HG03097 (cell line): ENCODE results near the gene RAB42.
A peak's percentile ranks its signal among the peaks of the same experiment; 100 is the strongest.
"Not testable (repeated sequence)": the region's sequence is repeated elsewhere in the genome, so short reads cannot be mapped to it uniquely, and the experiment has no call there.

Experiments used
- ATAC-seq: cut with Tn5 transposase; IDR thresholded peaks from one replicate; pipeline ENCODE4 v1.9.1; 2021; ENCODE audit not compliant: unreplicated experiment, low FRiP score

RAB42 gene

DNA sequence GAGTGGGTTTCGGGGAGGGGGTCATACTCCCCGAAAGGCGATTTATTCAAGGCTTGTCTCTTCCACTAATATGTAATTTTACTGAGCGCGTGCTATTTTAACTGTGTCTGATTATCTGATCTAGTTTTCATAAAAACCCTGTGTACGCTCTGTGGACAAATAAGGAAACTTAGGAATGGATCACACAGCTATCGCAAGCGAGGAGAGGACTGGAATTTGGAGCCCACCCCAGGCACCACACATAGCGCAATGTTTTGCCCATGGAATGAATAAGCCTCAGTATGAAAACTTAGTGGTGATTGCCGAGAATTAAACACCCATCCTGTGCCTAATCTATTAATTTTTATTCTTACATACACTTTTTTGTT is 9.8 kb upstream of the RAB42 start:
- no peak for ATAC-seq

DNA sequence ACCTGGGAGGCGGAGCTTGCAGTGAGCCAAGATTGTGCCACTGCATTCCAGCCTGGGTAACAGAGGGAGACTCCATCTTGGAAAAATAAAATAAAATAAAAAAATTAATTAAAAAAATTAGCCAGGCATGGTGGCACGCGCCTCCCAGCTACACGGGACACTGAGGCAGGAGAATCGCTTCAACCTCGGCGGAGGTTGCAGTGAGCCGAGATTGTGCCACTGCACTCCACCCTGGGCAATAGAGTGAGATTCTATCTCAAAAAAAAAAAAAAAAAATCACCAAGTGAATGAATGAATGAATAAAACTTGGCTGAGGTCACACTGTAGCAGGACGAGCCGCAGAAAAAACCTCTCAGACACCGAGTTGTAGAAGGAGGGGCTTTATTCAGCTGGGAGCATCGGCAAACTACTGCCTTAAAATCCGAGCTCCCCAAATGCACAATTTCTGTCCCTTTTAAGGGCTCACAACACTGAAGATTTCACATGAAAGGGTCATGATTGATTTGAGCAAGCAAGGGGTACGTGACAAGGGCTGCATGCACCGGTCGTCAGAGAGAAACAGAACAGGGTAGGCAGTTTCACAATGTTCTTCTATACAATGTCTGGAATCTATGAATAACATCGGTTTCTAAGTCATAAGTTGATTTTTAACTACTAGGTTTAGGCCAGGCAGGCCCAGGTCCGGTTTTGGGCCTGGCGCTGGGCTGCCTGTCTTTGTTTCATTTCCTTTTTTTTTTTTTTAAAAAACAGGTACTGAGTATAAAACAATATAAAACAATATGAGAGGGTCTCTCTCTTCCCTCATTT is 5.3 kb upstream of the RAB42 start:
- ATAC-seq, result not testable (repeated sequence)

- no peak for ATAC-seq
These were observed 431 bp downstream of the RAB42 start for GRCh38 chr1:28592321-28593071.

GRCh38 chr1:28593988-28594356 is 1.9 kb downstream of the RAB42 start:
- ATAC-seq, result not testable (repeated sequence)

- not testable (repeated sequence) for ATAC-seq
These were observed 2.8 kb downstream of the RAB42 start for GRCh38 chr1:28594686-28595411.

DNA sequence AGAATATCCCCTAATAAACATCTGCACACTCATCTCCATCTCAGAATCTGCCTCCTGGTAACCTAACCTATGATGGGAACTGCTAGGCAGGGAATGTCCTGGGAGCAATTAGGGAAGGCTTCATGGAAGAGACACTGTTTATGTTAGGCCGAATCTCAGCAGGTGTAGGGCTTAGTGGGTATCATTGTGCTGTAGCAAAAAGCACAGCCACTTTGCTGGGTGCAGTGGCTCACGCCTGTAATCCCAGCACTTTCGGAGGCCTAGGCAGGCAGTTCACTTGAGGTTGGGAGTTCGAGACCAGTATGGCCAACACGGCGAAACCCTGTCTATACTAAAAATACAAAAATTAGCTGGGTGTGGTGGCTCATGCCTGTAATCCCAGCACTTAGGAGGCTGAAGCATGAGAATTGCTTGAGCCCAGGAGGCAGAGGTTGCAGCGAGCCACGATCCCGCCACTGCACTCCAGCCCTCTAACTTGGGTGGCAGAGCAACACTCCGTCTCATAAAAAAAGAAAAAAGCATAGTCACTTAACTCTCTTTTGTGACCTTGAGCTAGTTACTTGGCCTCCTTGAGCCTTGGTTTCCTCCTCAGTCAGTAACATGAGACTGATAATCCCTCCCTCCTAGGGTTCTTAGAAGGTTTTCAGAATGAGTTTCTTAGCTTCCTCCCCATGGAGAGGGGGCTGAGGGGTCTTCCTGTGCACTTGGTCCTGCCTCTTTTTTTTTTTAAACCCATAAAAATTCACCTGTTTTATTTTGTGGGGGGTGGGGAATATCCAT is 3.5 kb downstream of the RAB42 start:
- no peak for ATAC-seq

DNA sequence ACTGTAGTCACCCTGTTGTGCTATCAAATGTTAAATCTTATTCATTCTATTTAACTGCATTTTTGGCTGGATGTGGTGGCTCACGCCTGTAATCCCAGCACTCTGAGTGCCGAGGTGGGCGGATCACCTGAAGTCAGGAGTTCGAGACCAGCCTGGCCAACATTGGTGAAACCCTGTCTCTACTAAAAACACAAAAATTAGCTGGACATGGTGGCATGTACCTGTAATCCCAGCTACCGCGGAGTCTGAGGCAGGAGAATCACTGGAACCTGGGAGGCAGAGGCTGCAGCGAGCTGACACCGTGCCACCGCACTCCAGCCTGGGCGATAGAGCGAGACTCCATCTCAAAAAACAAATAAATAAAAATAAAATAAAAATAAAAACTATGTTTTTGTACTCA is 4.2 kb downstream of the RAB42 start:
- not testable (repeated sequence) for ATAC-seq

DNA sequence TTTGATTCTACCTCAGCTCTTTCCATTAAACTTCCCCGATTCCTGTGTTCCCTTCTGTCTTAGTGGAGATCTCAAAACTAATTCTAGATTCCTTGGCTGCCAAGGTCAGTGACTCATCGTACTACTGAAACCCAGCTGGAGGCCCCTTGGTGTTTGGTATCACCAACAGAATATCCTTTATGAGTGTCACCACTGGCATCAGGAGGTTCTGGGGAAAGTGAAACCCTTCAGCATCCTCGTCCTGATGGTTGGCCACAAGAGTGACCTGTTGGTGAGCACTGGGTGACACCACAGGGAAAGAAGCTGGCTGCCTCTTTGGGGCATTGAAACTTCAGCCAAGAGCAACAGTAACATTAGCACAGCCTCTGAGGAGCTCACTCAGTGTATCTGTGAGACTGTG is 9.6 kb downstream of the RAB42 start:
- no peak for ATAC-seq

- no peak for ATAC-seq
These were observed 10.7 kb downstream of the RAB42 start for GRCh38 chr1:28602536-28603439.

GRCh38 chr1:28604411-28604810 is 12.3 kb downstream of the RAB42 start:
- ATAC-seq, result no peak

DNA sequence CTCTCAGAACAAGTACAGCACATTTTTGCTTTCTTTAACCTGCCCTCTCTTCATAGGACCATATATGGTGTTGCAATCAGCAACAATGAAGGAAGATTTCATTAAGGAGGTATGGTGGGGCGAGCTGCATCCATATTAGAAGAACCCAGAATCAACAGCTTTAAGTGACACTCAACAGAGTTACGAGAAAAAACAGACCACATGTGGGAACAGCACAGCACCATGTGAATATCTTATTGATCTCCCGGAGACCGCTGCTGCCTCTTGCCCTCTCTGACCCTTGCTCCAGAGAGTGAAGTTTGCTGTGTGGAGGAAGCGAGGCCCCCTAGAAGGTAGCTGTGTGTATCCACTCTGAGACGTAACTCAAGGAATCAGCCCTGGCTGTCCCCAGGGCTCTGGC is 12.9 kb downstream of the RAB42 start:
- ATAC-seq, result no peak

- no peak for ATAC-seq
These were observed 14.7 kb downstream of the RAB42 start for GRCh38 chr1:28606771-28607170.

DNA sequence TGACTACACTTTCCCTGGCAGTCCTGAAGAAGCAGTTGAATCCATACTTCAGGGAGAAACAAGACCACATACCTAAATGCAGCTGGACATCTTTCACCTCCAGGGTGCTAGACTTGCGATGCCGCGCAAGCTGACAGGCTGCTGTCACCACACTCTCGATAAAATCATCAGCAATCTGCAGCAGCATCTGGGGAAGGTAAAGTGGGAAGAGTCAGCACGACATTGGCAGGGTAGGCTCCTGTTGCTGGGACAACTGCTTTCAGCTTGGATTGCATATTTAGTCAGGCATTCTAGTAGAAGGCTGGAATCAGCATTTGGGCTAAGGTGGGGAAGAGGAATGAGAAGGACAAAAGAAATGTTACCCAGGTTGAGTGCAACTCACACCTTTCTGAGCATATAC is 21.1 kb downstream of the RAB42 start:
- no peak for ATAC-seq

DNA sequence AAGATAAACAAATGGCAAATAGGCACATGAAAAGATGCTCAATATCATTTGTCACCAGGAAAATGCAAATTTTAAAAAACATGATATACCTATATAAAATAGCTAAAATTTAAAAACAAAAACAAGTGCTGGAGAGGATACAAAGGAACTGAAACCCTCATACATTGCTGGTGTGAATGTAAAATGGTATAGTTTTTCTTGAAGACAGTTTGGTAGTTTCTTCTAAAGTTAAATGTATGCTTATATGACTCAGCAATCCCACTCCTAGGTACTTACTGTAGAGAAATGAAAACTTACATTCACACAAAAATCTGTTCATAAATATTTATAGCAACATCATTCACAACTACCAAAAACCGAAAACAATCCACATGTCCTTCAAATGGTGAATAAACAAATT is 39.6 kb downstream of the RAB42 start:
- ATAC-seq, result no peak

DNA sequence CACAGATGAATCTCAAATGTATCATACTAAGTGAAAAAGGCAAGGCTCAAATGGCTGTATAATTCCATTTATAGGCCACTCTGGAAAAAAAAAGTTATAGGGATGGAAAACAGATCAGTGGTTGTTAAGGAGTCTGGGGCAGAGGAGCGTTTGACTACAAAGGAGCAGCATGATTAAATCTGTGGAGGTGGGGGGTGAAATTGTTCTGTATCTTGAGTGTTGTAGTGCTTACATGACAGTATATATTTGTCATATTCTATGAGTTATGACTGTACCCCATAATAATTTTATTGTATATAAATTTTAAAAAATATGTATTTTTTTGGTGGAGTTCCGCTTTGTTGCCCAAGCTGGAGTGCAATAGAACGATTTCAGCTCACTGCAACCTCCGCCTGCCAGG is 40.5 kb downstream of the RAB42 start:
- ATAC-seq, result no peak

DNA sequence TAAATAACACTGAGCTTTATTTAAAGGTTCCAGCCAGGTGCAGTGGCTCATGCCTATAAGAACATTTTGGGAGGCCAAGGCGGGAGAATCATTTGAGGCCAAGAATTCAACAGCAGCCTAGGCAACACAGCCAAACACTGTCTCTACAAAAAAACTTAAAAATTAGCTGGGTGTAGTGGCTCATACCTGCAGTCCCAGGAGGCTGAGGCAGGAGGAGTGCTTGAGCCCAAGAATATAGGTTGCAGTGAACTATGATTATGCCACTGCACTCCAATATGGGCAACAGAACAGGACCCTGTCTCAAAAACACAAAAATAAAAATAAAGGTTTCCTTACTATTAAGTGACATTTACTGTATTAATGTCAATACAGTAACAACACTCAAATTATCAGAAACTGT is 48.7 kb downstream of the RAB42 start:
- no peak for ATAC-seq

DNA sequence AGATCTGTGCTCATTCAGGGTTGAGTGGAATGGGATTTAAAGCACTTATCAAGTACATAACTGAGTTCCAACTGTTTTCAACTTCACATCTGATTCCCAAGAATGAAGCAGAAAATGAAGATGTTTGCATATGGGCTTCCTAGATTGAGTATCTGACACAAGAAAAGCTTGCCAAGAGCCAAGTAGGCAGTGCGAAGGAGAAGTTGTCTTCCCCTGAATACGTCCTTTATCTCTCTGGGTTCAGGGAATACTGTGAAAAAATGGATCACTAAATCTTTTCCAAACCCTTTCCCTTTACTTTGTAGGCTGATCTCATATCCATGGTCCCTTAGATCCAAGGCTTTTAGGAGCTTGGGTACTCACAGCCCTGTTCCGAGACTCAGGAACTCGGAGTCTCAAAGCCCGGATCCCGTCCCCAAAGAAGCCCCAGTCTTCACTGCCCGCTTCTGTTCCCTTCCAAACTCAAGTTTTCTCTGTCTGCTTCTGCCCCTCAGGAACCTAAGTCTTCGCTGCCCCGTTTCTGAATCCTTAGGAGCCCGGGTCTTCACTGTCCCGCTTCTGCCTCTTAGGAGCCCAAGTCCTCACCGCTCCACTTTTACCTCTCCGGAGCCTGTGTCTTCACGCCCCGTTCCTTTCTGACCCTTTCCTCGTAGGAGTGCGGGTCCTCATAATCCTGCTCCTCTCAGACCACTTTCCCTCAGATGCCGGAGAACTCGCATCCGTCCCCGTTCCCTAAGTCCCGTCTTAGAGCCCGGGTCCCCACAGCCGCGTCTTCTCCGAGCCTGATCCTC is 50.2 kb downstream of the RAB42 start:
- ATAC-seq, result no peak

- peak; percentile 75 for ATAC-seq
These were observed 51.0 kb downstream of the RAB42 start, which contains the start of gene TAF12 for GRCh38 chr1:28642847-28643635. TAF12 (minus strand) TSS chr1:28643067; CDS start chr1:28622081, 20,986 bp downstream.
